GM12878 (cell line): ENCODE data around the gene MGMT. TPM values are rescaled to one million over a fixed set of nuclear protein-coding genes. Genes with fewer than 3 reads are reported as not detected.

Source experiments
- EZH2 ChIP-seq: IDR thresholded peaks from 2 replicates; pipeline ENCODE4 v1.6.1; 2012; ENCODE audit warnings: low read depth, mild to moderate bottlenecking, control low read depth, inconsistent platforms, low read length, borderline replicate concordance; ENCODE audit not compliant: control insufficient read depth
- NFIC ChIP-seq: IDR thresholded peaks from 2 replicates; pipeline ENCODE4 v1.6.1; 2012; ENCODE audit warnings: low read depth, mild to moderate bottlenecking, inconsistent platforms, low read length, moderate library complexity
- NR2F1 ChIP-seq: fragments of 450-650 bp; conservative IDR thresholded peaks from 2 replicates; pipeline ENCODE4 v1.6.1; 2017; ENCODE audit warnings: mild to moderate bottlenecking
- TAF1 ChIP-seq: IDR thresholded peaks from 2 replicates; pipeline ENCODE4 v1.6.1; 2011; ENCODE audit warnings: mild to moderate bottlenecking, low read depth, low read length, borderline replicate concordance
- polyA plus RNA-seq, 11 experiments: library from polyadenylated mRNA; depleted of rRNA in 4 of 11; unstranded in 6 of 11; stranded (reverse) in 5 of 11; fragments of >200 nt; fragmentation: Nextera tagmentation in 4 of 11; fragmentation: Illumina TruSeq in 1 of 11; extraction: Ambion mirVana in 4 of 11; extraction: Trizol in 1 of 11; gene quantifications; 1 replicate in 1 of 11; 2 replicates in 10 of 11; pipeline versions ENCODE4 v1.2.1 to v1.2.3, GENCODE V29; 2011 to 2016; ENCODE audit warnings: inconsistent platforms in 2 of 11, missing spikeins in 2 of 11, low read depth in 1 of 11
- total RNA-seq, 4 experiments: library from RNA; depleted of rRNA in 3 of 4; stranded (reverse); fragments of >200 nt in 3 of 4; fragmentation: Illumina TruSeq in 1 of 4; extraction: Trizol in 1 of 4; gene quantifications; 2 replicates each; pipeline versions ENCODE4 v1.2.1 to v1.2.3, GENCODE V29; 2013 to 2021
- TF ChIP-seq, protein P1 (sequence below): IDR thresholded peaks from 2 replicates; pipeline ENCODE4 v1.6.1; 2012; ENCODE audit warnings: low read depth, low read length, improper control_type of control experiment
- TF ChIP-seq, protein P2 (sequence below): IDR thresholded peaks from 2 replicates; pipeline ENCODE4 v1.6.1; 2012; ENCODE audit warnings: mild to moderate bottlenecking, low read depth, low read length
- TF ChIP-seq, protein P3 (sequence below): fragments of 450-650 bp; IDR thresholded peaks from 2 replicates; pipeline ENCODE4 v1.6.1; 2016; ENCODE audit warnings: mild to moderate bottlenecking

MGMT gene
- total and polyA plus RNA-seq, 10 of the 15 experiments (the other 5 are each of a cell fraction or from before 2014, with no cell fraction given): 0.16 to 24.2 (median 13.3) TPM

DNA sequence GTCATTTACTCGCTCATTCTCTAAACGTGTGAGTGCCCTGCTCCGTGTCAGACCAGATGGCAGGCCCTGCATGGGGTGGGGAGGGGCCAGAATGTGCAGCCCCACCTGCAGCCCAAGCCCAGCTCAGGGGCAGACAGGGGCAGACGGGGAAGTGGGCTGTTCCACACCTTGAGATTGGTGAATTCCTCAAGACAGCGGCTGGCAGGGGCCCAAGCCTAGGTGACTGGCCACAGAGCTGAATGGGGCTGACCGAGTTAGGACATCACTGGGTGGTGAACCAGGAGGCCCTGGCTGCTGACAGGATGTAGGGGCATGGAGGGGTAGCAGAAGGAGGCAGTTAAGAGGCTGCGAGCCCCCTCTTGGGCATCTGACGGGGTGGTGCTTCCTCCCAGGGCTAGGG is 79.1 kb downstream of the MGMT start (continued):
- TF ChIP-seq, protein P1, sequence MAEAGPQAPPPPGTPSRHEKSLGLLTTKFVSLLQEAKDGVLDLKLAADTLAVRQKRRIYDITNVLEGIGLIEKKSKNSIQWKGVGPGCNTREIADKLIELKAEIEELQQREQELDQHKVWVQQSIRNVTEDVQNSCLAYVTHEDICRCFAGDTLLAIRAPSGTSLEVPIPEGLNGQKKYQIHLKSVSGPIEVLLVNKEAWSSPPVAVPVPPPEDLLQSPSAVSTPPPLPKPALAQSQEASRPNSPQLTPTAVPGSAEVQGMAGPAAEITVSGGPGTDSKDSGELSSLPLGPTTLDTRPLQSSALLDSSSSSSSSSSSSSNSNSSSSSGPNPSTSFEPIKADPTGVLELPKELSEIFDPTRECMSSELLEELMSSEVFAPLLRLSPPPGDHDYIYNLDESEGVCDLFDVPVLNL: no peak
- no peak for TF ChIP-seq NFIC
- TF ChIP-seq TAF1: no peak
- TF ChIP-seq, protein P2, sequence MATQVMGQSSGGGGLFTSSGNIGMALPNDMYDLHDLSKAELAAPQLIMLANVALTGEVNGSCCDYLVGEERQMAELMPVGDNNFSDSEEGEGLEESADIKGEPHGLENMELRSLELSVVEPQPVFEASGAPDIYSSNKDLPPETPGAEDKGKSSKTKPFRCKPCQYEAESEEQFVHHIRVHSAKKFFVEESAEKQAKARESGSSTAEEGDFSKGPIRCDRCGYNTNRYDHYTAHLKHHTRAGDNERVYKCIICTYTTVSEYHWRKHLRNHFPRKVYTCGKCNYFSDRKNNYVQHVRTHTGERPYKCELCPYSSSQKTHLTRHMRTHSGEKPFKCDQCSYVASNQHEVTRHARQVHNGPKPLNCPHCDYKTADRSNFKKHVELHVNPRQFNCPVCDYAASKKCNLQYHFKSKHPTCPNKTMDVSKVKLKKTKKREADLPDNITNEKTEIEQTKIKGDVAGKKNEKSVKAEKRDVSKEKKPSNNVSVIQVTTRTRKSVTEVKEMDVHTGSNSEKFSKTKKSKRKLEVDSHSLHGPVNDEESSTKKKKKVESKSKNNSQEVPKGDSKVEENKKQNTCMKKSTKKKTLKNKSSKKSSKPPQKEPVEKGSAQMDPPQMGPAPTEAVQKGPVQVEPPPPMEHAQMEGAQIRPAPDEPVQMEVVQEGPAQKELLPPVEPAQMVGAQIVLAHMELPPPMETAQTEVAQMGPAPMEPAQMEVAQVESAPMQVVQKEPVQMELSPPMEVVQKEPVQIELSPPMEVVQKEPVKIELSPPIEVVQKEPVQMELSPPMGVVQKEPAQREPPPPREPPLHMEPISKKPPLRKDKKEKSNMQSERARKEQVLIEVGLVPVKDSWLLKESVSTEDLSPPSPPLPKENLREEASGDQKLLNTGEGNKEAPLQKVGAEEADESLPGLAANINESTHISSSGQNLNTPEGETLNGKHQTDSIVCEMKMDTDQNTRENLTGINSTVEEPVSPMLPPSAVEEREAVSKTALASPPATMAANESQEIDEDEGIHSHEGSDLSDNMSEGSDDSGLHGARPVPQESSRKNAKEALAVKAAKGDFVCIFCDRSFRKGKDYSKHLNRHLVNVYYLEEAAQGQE: no peak
- TF ChIP-seq EZH2: no peak
- TF ChIP-seq NR2F1: no peak
- TF ChIP-seq, protein P3, sequence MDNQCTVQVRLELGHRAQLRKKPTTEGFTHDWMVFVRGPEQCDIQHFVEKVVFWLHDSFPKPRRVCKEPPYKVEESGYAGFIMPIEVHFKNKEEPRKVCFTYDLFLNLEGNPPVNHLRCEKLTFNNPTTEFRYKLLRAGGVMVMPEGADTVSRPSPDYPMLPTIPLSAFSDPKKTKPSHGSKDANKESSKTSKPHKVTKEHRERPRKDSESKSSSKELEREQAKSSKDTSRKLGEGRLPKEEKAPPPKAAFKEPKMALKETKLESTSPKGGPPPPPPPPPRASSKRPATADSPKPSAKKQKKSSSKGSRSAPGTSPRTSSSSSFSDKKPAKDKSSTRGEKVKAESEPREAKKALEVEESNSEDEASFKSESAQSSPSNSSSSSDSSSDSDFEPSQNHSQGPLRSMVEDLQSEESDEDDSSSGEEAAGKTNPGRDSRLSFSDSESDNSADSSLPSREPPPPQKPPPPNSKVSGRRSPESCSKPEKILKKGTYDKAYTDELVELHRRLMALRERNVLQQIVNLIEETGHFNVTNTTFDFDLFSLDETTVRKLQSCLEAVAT: no peak
